ENCODE measurements around the gene THSD1. TPM values are rescaled to one million over a fixed set of nuclear protein-coding genes. Genes with fewer than 3 reads are reported as not detected.

THSD1 gene
- total RNA-seq, 1 experiment from 2014 or later = 47.5 TPM

Other genes with a start within 250 kb of the THSD1 start
- gene NEK3, start 246.6 kb downstream of the THSD1 start, total RNA-seq (2014; rRNA removed; shearing (Covaris generic); ENCODE audit: low replicate concordance) = 2.1 and 2.3 TPM in 2 replicates
- 9.1 and 9.3 TPM in 2 replicates for gene VPS36, start 44.5 kb upstream of the THSD1 start, total RNA-seq (2014; rRNA removed; shearing (Covaris generic); ENCODE audit: low replicate concordance)
- gene CKAP2, start 49.3 kb upstream of the THSD1 start, total RNA-seq (2014; rRNA removed; shearing (Covaris generic); ENCODE audit: low replicate concordance) = 24.1 and 26.5 TPM in 2 replicates
- gene HNRNPA1L2, start 236.3 kb upstream of the THSD1 start, total RNA-seq (2014; rRNA removed; shearing (Covaris generic); ENCODE audit: low replicate concordance) = 0.49 and 0.91 TPM in 2 replicates
- 16.9 and 27.0 TPM in 2 replicates for gene SUGT1, start 246.7 kb upstream of the THSD1 start, total RNA-seq (2014; rRNA removed; shearing (Covaris generic); ENCODE audit: low replicate concordance)